Measurements from ENCODE around the gene HOXA10. TPM values are rescaled to one million over a fixed set of nuclear protein-coding genes. Genes with fewer than 3 reads are reported as not detected.

Gene HOXA10
- total RNA-seq, 1 experiment from 2014 or later: not detected

GRCh38 chr7:27160145-27160545, 14.0 kb downstream of the HOXA10 start:
- no TSS peak for BruUV-seq (replicated peaks)
- Histone ChIP-seq H3K79me2 (ENCODE audit: low read depth) (no peaks in the 10 kb centered on the region), H3K27me3 (ENCODE audit: insufficient read depth, low read depth) (no peaks in the 10 kb centered on the region), H3F3A (ENCODE audit: insufficient read depth, low read depth) (peaks cover 14% of the 10 kb centered on the region; the same call in 1 of the 2 replicates), H3K4me2 (peak overlapping the region; percentile 86), H3K9me3 (ENCODE audit: insufficient read depth, low read depth) (no peaks in the 10 kb centered on the region), H2AFZ (peak overlapping the region; percentile 97), H4K20me1 (ENCODE audit: insufficient read depth) (no peaks in the 10 kb centered on the region), H3K4me1 (replicated peaks; ENCODE audit: insufficient read depth) (0 out of 2 replicates have a peak, but pooled peaks cover 3% of the 10 kb centered on the region), H3K4me3 (peak overlapping the region; percentile 71; the same call in 1 of the 2 replicates), H3K9me2 (ENCODE audit: insufficient read depth) (no peaks in the 10 kb centered on the region), H3K27ac (no peak overlapping the region), H3K36me3 (ENCODE audit: low read depth) (no peaks in the 10 kb centered on the region)
- POLR2A ChIA-PET (ENCODE audit: unreplicated experiment): no interaction called here
- CTCF ChIA-PET: interaction anchor here (0.6 to 3.1 kb wide), 6 partner anchors 304 to 1267 kb away, joined by 3 to 24 read pairs (median 5); no protein-coding TSS in a partner anchor
- intact Hi-C loops (cut with micrococcal nuclease; ENCODE audit: unreplicated experiment): loop anchor here (2.0 to 10.0 kb wide), 4 partner anchors 935 to 1593 kb away; no protein-coding TSS in a partner anchor
- DNase-seq: no peak
- TF ChIP-seq EZH2 (IDR thresholded peaks at IDR 0.05; ENCODE audit: low read depth) (no peak), CTCF (conservative IDR thresholded peaks at IDR 0.05) (no peak)

- Histone ChIP-seq H3K27me3 (ENCODE audit: insufficient read depth, low read depth) (no peaks in the 10 kb centered on the region), H3K4me2 (no peak overlapping the region), H3K27ac (no peak overlapping the region), H3K36me3 (ENCODE audit: low read depth) (no peaks in the 10 kb centered on the region), H3K4me3 (no peak overlapping the region), H3K79me2 (ENCODE audit: low read depth) (no peaks in the 10 kb centered on the region), H3K9me3 (ENCODE audit: insufficient read depth, low read depth) (no peaks in the 10 kb centered on the region), H3K4me1 (replicated peaks; ENCODE audit: insufficient read depth) (0 out of 2 replicates have a peak, but pooled peaks cover 3% of the 10 kb centered on the region), H3K9me2 (ENCODE audit: insufficient read depth) (no peaks in the 10 kb centered on the region), H3F3A (ENCODE audit: insufficient read depth, low read depth) (peaks cover 14% of the 10 kb centered on the region; the same call in 1 of the 2 replicates), H4K20me1 (ENCODE audit: insufficient read depth) (no peaks in the 10 kb centered on the region), H2AFZ (no peak overlapping the region)
- TF ChIP-seq CTCF (conservative IDR thresholded peaks at IDR 0.05): no peak
- no peak for TF ChIP-seq EZH2 (IDR thresholded peaks at IDR 0.05; ENCODE audit: low read depth)
- POLR2A ChIA-PET (ENCODE audit: unreplicated experiment): no interaction called here
- BruUV-seq (replicated peaks): no TSS peak
- DNase-seq: no peak
- intact Hi-C loops (cut with micrococcal nuclease; ENCODE audit: unreplicated experiment): loop anchor here (2.0 to 10.0 kb wide), 4 partner anchors 935 to 1592 kb away; no protein-coding TSS in a partner anchor
- CTCF ChIA-PET: interaction anchor here (1.5 kb wide), 1 partner anchor 473 kb away, joined by 4 read pairs; no protein-coding TSS in a partner anchor
Measured at GRCh38 chr7:27159266-27160144, 14.6 kb downstream of the HOXA10 start.

DNA sequence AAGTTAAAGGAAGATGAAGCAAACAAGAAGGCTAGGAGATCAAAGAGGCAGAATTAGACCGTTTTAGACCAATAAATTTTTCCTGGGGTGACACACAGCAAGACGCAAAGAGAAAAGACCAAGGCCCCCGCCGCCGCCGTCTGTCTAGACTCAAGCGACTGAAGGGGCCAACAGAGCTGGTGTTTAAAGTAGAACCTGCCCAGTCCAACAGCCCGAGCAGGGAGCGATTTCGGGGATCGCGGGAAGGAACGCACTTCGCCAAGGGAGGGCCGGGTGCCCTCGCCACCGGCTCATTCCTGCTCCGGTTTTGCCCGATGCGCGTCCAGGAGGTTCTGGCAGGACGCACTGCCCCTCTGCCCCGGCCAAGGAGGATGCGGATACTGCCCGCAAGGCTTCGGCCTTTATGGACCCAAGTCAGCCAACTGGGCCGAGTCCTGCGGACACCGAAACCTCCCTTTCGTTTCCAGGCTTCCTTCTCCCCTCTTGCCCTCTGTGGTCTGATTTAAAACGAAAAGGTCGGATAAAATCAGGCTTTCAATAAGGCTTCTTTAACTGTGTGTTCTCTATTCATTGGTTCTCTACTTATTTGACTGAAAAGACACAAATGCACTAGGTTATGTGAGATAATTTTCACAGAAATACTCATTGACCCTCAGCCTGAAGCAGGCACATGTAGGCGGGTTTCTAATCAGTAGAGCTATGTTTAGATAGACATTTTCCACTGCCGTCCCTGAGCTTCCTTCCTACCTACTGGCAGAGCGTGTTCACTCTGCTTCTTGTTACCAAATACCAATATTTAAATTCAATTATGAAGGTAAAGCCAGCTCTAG, 15.5 kb downstream of the HOXA10 start:
- TF ChIP-seq EZH2 (IDR thresholded peaks at IDR 0.05; ENCODE audit: low read depth) (no peak), CTCF (conservative IDR thresholded peaks at IDR 0.05) (no peak)
- ChIA-PET CTCF (interaction anchor here (1.5 kb wide), 1 partner anchor 472 kb away, joined by 4 read pairs; no protein-coding TSS in a partner anchor), POLR2A (ENCODE audit: unreplicated experiment) (no interaction called here)
- Histone ChIP-seq H3K79me2 (ENCODE audit: low read depth) (no peaks in the 10 kb centered on the region), H3K9me3 (ENCODE audit: insufficient read depth, low read depth) (no peaks in the 10 kb centered on the region), H3K36me3 (ENCODE audit: low read depth) (no peaks in the 10 kb centered on the region), H4K20me1 (ENCODE audit: insufficient read depth) (no peaks in the 10 kb centered on the region), H3K27ac (no peak overlapping the region), H3K4me3 (no peak overlapping the region), H3K4me2 (no peak overlapping the region), H3K9me2 (ENCODE audit: insufficient read depth) (no peaks in the 10 kb centered on the region), H3K4me1 (replicated peaks; ENCODE audit: insufficient read depth) (0 out of 2 replicates have a peak, but pooled peaks cover 3% of the 10 kb centered on the region), H2AFZ (no peak overlapping the region), H3F3A (ENCODE audit: insufficient read depth, low read depth) (peaks cover 14% of the 10 kb centered on the region; the same call in 1 of the 2 replicates), H3K27me3 (ENCODE audit: insufficient read depth, low read depth) (no peaks in the 10 kb centered on the region)
- no TSS peak for BruUV-seq (replicated peaks)
- intact Hi-C loops (cut with micrococcal nuclease; ENCODE audit: unreplicated experiment): no loop called here
- no peak for DNase-seq
